ENCODE measurements around the gene JAKMIP3.

JAKMIP3 gene

DNA sequence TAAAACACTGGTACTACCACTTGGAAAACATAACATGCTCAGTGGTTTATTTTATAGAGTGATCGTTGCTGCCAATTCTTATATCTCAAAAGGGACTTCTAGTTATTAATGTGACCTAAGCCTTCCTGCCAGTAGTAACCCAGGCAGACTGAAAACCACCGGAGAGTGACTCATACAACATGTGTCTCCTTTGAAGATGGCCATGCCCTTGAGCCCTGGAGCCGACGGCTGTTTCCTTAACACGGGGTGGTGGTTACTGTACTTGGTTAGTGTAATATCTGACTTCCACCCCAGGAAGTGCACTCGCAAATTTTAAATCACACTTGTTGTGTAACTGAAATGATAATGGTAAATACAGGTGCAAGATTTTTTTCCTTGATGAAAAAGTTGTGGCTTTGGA, 30.5 kb downstream of the JAKMIP3 start:
- TF ChIP-seq, protein P1, sequence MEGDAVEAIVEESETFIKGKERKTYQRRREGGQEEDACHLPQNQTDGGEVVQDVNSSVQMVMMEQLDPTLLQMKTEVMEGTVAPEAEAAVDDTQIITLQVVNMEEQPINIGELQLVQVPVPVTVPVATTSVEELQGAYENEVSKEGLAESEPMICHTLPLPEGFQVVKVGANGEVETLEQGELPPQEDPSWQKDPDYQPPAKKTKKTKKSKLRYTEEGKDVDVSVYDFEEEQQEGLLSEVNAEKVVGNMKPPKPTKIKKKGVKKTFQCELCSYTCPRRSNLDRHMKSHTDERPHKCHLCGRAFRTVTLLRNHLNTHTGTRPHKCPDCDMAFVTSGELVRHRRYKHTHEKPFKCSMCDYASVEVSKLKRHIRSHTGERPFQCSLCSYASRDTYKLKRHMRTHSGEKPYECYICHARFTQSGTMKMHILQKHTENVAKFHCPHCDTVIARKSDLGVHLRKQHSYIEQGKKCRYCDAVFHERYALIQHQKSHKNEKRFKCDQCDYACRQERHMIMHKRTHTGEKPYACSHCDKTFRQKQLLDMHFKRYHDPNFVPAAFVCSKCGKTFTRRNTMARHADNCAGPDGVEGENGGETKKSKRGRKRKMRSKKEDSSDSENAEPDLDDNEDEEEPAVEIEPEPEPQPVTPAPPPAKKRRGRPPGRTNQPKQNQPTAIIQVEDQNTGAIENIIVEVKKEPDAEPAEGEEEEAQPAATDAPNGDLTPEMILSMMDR (IDR thresholded peaks at IDR 0.05; ENCODE audit: low read depth, low read length, missing control alignments): no peak
- DNase-seq (ENCODE audit: low read depth): no peak
- H3K4me3 ChIP-seq (ENCODE audit: low read depth, low read length): no peak overlapping the region
- in situ Hi-C loops (cut with HindIII; ENCODE audit: low sequenced_read_pairs): no loop called here

DNA sequence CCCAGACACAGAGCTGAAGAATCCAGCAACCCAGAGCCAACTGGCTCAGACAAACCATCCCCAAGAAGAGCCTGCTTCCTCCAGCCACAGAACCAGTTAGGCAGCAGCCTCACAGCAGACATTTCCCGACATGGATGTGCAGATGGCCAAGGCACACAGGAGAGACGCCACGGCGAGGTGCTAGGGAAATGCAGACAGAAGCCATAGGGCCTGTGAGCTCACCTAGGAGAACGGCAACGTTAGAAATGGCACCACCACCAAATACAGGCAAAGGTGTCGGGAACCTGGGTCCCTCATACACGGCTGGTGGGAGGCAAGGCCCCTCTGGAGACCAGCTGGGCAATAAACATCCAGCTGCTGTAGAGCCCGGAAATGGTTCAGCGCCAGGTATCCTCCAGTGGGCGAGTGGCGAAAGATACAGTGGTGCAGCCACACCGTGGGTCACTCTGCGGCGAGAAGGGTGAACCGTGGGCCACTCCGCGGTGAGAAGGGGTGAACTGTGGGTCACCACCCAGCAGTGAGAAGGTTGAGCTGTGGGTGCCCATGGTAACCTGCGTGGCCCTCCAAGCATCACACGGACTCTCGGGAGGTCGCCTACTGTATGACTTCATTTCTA, 31.2 kb downstream of the JAKMIP3 start:
- TF ChIP-seq, protein P1 (IDR thresholded peaks at IDR 0.05; ENCODE audit: low read depth, low read length, missing control alignments): no peak
- in situ Hi-C loops (cut with HindIII; ENCODE audit: low sequenced_read_pairs): no loop called here
- no peak for DNase-seq (ENCODE audit: low read depth)
- H3K4me3 ChIP-seq (ENCODE audit: low read depth, low read length): no peak overlapping the region

DNA sequence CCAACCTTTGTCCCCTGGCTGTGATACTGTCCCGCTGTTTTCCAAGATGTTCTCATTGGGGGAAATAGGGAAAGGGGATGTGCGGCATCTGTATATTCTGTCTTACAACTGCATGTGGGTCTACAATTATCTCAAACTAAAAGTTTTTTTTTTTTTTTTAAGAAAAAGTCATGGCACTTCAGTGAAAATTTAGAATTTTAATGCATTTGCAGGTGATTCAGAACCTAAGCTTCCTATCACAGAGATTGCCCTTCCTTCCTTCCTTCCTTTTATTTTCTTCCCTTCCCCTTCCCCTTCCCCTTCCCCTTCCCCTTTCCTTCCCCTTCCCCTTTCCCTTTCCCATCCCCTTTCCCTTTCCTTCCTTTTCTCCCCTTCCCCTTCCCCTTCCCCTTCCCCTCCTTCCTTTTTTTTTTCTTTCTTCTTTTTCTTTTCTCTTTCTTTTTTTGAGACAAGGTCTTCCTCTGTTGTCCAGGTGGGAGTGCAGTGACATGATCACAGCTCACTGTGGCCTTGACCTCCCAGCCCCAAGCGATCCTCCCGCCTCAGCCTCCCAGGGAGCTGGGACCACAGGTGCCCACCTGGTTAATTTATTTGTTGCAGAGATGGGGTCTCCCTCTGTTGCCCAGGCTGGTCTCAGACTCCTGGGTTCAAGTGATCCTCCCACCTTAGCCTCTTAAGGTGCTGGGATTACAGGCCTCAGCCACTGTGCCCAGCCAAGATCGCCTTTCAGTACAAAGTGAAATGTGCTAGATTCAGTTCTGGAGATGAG, 32.0 kb downstream of the JAKMIP3 start:
- H3K4me3 ChIP-seq (ENCODE audit: low read depth, low read length): no peak overlapping the region
- no peak for DNase-seq (ENCODE audit: low read depth)
- TF ChIP-seq, protein P1 (IDR thresholded peaks at IDR 0.05; ENCODE audit: low read depth, low read length, missing control alignments): no peak
- in situ Hi-C loops (cut with HindIII; ENCODE audit: low sequenced_read_pairs): no loop called here

DNA sequence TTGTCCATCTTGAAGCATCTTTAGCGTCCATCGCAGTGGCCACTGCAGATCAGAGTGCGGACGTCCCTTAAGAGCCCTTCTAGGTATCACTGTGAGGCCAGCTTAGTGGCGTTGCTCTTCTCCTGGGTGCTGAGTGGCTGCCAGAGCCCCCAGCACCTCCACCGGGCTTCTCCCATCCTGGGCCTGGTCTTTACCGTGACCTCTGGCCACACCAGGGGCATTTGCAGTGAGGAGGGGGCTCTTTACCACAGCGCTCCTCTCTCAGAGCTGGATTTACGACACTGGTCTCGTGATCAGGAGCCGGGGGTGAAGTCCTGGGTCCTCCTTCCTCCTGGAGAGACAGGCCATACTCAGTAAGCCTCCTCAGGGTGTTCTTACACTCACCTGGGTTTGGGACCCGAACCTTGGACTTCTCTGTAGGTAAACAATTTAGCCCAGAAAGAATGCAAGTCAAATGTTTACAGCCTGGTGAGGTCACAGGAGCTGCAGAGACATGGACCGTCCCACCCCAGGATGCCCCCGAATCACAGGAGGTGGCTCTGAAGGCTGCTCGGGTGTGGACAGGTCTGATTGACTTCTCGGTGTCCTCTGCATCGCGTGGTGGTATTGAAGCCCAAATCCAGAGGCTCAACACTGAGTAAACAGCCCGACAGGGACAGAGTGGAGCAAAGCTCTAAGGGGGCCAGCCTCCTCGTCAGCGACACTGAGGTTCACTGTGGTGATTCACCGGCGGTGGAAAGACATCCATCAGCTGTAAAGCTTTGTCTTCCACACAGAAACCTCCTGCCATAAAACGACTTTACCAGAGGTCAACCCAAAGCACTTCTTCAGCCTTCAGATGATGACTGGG, 33.0 kb downstream of the JAKMIP3 start:
- H3K4me3 ChIP-seq (ENCODE audit: low read depth, low read length): no peak overlapping the region
- no peak for DNase-seq (ENCODE audit: low read depth)
- in situ Hi-C loops (cut with HindIII; ENCODE audit: low sequenced_read_pairs): no loop called here
- TF ChIP-seq, protein P1 (IDR thresholded peaks at IDR 0.05; ENCODE audit: low read depth, low read length, missing control alignments): no peak

DNA sequence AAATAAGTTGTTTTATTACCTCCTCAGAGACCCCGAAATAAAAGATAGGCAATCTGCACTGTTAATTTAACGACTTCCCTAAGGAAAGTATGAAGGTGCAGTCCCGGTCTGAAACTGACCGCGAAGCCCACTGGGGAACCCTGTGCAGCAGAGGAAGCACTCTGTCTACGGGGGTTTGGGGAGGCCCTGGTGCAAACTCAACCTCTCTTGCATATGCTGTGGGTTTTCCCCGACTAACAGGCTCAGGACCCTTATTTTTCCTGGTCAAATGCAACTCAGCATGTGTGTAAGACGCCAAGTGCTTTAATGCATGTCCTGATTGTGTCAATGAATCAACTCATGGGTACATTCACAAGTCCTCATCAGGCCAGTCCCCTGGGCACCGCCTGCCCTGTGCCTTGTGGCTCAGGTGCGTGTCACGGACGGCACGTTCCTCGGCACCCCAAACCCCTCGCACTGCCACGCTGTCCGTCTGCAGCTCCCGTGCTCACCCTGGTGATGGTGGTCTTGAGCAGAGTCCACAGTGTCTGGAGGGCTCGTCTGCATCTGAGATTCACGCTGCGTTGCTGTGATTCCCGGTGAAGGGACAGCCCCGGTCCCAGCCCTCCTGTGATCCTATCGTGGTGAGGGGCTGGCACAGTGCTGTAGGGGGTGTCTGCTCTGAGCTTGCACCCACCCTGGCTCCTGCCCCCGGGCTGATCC, 33.8 kb downstream of the JAKMIP3 start:
- in situ Hi-C loops (cut with HindIII; ENCODE audit: low sequenced_read_pairs): no loop called here
- no peak for DNase-seq (ENCODE audit: low read depth)
- TF ChIP-seq, protein P1 (IDR thresholded peaks at IDR 0.05; ENCODE audit: low read depth, low read length, missing control alignments): no peak
- no peak overlapping the region for H3K4me3 ChIP-seq (ENCODE audit: low read depth, low read length)

DNA sequence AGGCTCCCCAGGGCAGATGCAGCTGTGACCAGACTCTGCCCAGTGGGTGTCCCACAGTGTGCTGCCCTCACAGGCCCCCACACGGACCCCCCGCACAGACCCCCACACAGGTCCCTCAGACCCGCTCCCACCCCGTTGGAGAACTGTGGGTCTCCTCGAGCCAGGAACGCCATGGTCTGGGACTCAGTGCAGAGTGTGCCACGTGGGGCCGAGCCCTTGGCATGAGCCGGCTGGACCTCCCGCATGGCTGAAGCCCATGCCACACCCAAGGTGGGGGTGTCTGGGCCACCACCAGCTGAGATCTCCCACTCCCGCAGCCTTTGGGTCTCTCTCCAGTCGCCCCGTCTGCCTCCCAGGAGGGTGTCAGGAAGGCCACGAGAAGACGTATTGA, 34.3 kb downstream of the JAKMIP3 start:
- in situ Hi-C loops (cut with HindIII; ENCODE audit: low sequenced_read_pairs): no loop called here
- TF ChIP-seq, protein P1 (IDR thresholded peaks at IDR 0.05; ENCODE audit: low read depth, low read length, missing control alignments): no peak
- H3K4me3 ChIP-seq (ENCODE audit: low read depth, low read length): no peak overlapping the region
- no peak for DNase-seq (ENCODE audit: low read depth)

All from astrocyte of the cerebellum (primary cell).